A673 (cell line): ENCODE results near the gene OR6A2. TPM values are rescaled to one million over a fixed set of nuclear protein-coding genes. Genes with fewer than 3 reads are reported as not detected.

Experiments used
- BruUV-seq: library from RNA; stranded (reverse); fragments of 400-500 nt; replicated peaks from 2 replicates; lab custom pipeline; 2021; lab: Mats Ljungman, UMichigan
- CTCF ChIA-PET: fragments of 300-600 bp; sonication (Branson Sonifier 250); formaldehyde crosslinking; loops from one replicate; lab custom pipeline; 2022; ENCODE audit warnings: antibody characterized with exemption; lab: Charles Lee
- POLR2A ChIA-PET: fragments of 300-600 bp; sonication (Branson Sonifier 250); formaldehyde crosslinking; loops from one replicate; lab custom pipeline; 2022; ENCODE audit warnings: antibody characterized with exemption; ENCODE audit not compliant: low non-redundant PET; lab: Charles Lee
- DNase-seq: peaks from one replicate; pipeline ENCODE4 v3.0.0-alpha.2; 2015; ENCODE audit warnings: low spot score
- H3K27ac ChIP-seq: fragments of 200-600 bp; sonication (generic); 2 replicates; pipeline ENCODE4 v1.5.1; 2016; ENCODE audit warnings: mixed run types, low read depth, mild to moderate bottlenecking, mixed read lengths, antibody characterized with exemption, low read length; ENCODE audit not compliant: poor library complexity, severe bottlenecking
- H3K27me3 ChIP-seq: fragments of 200-600 bp; sonication (generic); replicated peaks from 2 replicates; pipeline ENCODE4 v1.6.1; 2017; ENCODE audit warnings: mixed run types, low read depth, mild to moderate bottlenecking, mixed read lengths, antibody characterized with exemption, low read length; ENCODE audit not compliant: insufficient read depth, poor library complexity
- H3K36me3 ChIP-seq: fragments of 200-600 bp; sonication (generic); 2 replicates; pipeline ENCODE4 v1.6.1; 2016; ENCODE audit warnings: mixed run types, mild to moderate bottlenecking, mixed read lengths, antibody characterized with exemption, low read length; ENCODE audit not compliant: insufficient read depth, poor library complexity, severe bottlenecking
- H3K4me1 ChIP-seq: fragments of 200-600 bp; sonication (generic); 2 replicates; pipeline ENCODE4 v1.6.1; 2017; ENCODE audit warnings: mixed run types, mild to moderate bottlenecking, mixed read lengths, antibody characterized with exemption, low read length; ENCODE audit not compliant: insufficient read depth, poor library complexity, severe bottlenecking
- H3K4me3 ChIP-seq: fragments of 200-600 bp; sonication (generic); 2 replicates; pipeline ENCODE4 v1.5.1; 2016; ENCODE audit warnings: low read depth, mixed run types, mild to moderate bottlenecking, mixed read lengths, low read length; ENCODE audit not compliant: poor library complexity, severe bottlenecking
- H3K9me3 ChIP-seq: fragments of 200-600 bp; sonication (generic); 2 replicates; pipeline ENCODE4 v1.6.1; 2016; ENCODE audit warnings: mixed run types, low read depth, mild to moderate bottlenecking, mixed read lengths, antibody characterized with exemption, low read length; ENCODE audit not compliant: poor library complexity, severe bottlenecking
- CTCF ChIP-seq: fragments of 300-800, 200-600 bp; sonication (generic); conservative IDR thresholded peaks from 2 replicates; pipeline ENCODE4 v1.5.1; 2017; ENCODE audit warnings: low read depth, mild to moderate bottlenecking, antibody characterized with exemption, low read length, moderate library complexity, mixed read lengths
- EZH2 ChIP-seq: fragments of 200-600 bp; sonication (generic); IDR thresholded peaks from 2 replicates; pipeline ENCODE4 v1.6.1; 2017; ENCODE audit warnings: borderline replicate concordance, low read depth, mild to moderate bottlenecking, mixed read lengths, antibody characterized with exemption, low read length; ENCODE audit not compliant: poor library complexity, severe bottlenecking
- intact Hi-C: fragments of 100-400 bp; cut with micrococcal nuclease; formaldehyde crosslinking; loops from one replicate; pipeline ENCODE4 v1.10.0; 2022; ENCODE audit not compliant: unreplicated experiment
- total RNA-seq: library from RNA; stranded (reverse); gene quantifications from 2 replicates; pipeline ENCODE4 v1.2.3, GENCODE V29; 2021

The OR6A2 gene
- total RNA-seq, 1 experiment from 2014 or later: not detected

GRCh38 chr11:6746626-6747025 lies 52.9 kb downstream of the OR6A2 start:
- POLR2A ChIA-PET: no interaction called here

GRCh38 chr11:6746086-6746618 lies 53.3 kb downstream of the OR6A2 start:
- no peak for TF ChIP-seq EZH2
- TF ChIP-seq CTCF: no peak
- H3K36me3 ChIP-seq: no peaks in the 10 kb centered on the region
- ChIA-PET POLR2A (no interaction called here), CTCF (no interaction called here)
- peaks cover 19% of the 10 kb centered on the region for H3K27me3 ChIP-seq
- H3K4me1 ChIP-seq: no peaks in the 10 kb centered on the region
- no peaks in the 10 kb centered on the region for H3K9me3 ChIP-seq
- H3K4me3 ChIP-seq: no peak overlapping the region
- no peak for DNase-seq
- no TSS peak for BruUV-seq
- intact Hi-C loops: no loop called here
- no peak overlapping the region for H3K27ac ChIP-seq

More at GRCh38 chr11:6746626-6747025, 52.9 kb downstream of the OR6A2 start:
- BruUV-seq: no TSS peak
- Histone ChIP-seq H3K4me1 (no peaks in the 10 kb centered on the region), H3K27me3 (peaks cover 19% of the 10 kb centered on the region), H3K4me3 (no peak overlapping the region), H3K27ac (no peak overlapping the region), H3K36me3 (no peaks in the 10 kb centered on the region), H3K9me3 (no peaks in the 10 kb centered on the region)
- CTCF ChIA-PET: no interaction called here
- DNase-seq: no peak
- intact Hi-C loops: no loop called here
- no peak for TF ChIP-seq EZH2
- TF ChIP-seq CTCF: no peak

GRCh38 chr11:6745465-6746015 lies 53.9 kb downstream of the OR6A2 start:
- ChIA-PET POLR2A (no interaction called here), CTCF (no interaction called here)
- Histone ChIP-seq H3K36me3 (no peaks in the 10 kb centered on the region), H3K4me3 (no peak overlapping the region), H3K9me3 (no peaks in the 10 kb centered on the region), H3K4me1 (no peaks in the 10 kb centered on the region), H3K27ac (no peak overlapping the region), H3K27me3 (peaks cover 19% of the 10 kb centered on the region)
- no peak for DNase-seq
- TF ChIP-seq CTCF (no peak), EZH2 (no peak)
- BruUV-seq: no TSS peak
- intact Hi-C loops: no loop called here
